GM10847 (cell line): ENCODE data around the gene NDEL1.

Source experiments
- POLR2A ChIP-seq: IDR thresholded peaks from 2 replicates; pipeline ENCODE4 v1.6.1; 2011; ENCODE audit not compliant: insufficient read length; ENCODE audit errors: extremely low read depth

Gene NDEL1

DNA sequence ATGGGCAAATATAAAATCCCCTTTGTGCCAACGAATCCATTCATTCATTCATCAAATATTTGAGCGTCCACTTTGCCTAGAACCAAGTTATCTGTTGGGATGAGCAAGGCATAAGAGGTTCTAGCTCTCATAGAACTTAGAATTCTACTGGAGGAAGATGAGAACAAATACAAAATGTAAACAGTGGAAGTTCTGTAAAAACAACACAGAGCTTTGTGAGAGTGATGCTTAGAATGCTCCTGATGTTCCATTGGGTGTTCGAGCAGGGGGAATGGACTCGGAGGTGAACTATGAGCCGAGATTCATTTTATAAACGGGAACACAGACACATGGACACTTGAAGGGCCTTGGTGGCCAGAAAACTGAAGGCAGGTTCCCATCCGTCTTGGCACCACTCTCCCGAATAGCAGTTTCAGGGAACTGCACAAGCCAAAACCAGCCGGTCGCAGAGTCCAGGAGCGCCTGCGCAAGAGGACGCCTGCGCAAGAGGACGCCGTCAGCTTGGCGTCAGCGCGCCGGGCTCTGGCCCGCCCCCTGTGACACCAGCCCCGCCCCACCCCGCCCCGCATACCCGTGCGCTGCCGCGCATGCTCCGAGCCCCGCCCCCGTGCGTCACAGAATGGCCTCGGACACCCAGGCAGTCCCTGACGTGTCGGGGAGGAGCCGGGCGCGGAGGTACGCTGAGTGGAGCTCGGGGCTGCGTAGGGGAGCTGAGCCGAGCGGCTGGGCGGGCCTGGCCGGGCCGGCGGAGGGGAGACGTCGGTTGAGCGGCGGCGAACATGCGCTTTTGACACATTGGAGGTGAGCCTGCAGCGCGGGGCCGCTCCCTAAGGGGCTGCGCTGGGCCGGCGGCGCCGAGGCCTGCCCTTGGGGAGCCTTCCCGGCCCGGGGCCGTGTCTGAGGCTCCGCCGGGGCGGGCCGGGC is at the start of gene NDEL1:
NDEL1 (plus strand) TSS at position 640 of the 924 bp plus-strand sequence. CDS start 8,388 bp downstream, outside the sequence.
- TF ChIP-seq POLR2A = peak; percentile 97

- TF ChIP-seq POLR2A = no peak
Measured at GRCh38 chr17:8386841-8387240, 48.8 kb upstream of the NDEL1 start.

DNA sequence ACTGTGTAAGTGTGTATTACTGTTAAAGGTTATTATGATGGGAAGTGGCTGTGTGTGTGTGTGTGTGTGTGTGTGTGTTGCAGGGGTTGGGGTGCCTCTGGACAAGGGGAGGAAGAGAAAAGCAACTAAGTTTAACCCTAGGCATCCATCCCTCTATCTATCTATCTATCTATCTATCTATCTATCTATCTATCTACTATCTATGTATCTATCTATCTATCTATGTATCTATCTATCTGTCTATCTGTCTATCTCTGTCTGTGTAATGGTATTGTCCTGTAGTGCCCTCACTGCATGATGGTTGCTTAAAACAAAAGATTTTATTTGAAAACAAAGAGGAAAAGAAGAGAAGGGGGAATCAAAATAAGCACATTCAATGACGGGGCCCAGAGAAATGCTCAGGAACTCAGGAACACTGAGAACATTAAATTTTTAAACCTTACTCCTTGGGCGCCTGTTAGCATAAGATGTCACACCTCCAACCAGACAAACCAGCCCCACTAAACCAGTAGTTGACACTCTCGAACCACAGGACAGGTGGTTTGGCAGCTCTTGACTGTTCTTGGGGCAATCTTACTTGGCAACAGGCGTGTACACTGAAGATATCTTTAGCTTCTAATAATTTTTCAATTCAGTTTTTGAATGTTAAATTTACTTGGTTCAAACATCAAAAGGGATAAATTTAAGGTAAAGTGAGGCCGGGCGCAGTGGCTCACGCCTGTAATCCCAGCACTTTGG is 47.6 kb upstream of the NDEL1 start:
- no peak for TF ChIP-seq POLR2A

- no peak for TF ChIP-seq POLR2A
Measured at GRCh38 chr17:8391711-8392110, 44.0 kb upstream of the NDEL1 start.

- TF ChIP-seq POLR2A = no peak
Measured at GRCh38 chr17:8392274-8392673, 43.4 kb upstream of the NDEL1 start.

- TF ChIP-seq POLR2A = no peak
Measured at GRCh38 chr17:8392674-8393469, 42.8 kb upstream of the NDEL1 start.

DNA sequence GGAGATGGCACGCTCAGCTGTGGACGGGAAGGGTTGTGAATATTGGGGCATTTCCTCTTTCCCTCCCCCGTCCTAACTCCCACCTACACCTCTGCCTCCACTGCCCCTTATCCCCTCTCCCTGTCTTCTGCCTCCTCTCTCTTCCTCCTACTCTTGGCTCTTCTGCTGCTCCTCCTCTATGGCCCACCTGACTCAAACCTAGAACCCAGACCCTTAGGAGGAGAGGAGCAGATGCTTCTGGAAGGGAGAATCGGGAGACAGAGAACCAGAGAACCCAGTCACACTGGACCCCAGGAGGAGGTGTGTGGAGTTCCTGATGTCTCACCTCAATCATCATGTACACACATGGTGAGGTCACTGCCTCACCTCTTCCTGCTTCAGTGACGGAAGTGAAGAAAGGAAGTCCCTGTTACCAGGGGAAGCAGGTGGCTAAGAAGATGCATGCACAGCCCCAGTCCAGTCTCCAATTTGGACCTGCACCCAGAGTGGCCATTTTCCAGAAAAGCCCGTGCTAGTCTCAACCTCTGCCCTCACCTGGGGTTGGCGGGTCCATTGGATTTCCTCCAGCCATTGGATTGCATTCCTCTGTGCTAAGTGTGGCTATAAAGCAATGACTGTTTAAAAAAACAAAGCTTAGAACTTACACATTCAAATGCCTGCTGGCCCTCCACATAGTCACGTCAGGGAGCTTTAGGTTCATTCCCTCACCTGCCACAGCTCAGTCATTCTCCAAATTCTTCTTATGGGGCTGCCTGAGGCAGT is 42.0 kb upstream of the NDEL1 start:
- TF ChIP-seq POLR2A = no peak

DNA sequence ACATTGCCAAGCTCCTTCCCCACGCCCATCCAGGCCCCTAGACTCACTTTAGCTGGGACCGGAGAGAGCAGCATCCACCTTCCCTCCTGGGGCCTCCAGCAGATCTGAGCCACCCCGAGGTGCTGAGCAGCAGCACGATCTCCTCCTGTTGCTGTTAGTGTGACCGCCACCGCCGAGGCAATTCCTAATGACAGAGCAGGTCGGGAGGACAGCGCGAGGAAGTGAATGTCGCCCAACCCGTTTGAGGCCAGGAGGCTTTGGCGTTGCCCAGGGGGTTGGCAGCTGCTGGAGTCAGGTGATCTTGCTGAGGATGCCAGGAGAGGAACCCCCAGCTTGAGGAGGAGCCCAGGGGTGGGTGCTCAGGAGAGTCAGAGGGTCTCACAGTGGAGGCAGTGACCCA is 38.0 kb upstream of the NDEL1 start, which contains the start of gene RNF222:
RNF222 (minus strand) TSS at position 192 of the 400 bp plus-strand sequence. CDS start 4,366 bp downstream, outside the sequence.
- no peak for TF ChIP-seq POLR2A

DNA sequence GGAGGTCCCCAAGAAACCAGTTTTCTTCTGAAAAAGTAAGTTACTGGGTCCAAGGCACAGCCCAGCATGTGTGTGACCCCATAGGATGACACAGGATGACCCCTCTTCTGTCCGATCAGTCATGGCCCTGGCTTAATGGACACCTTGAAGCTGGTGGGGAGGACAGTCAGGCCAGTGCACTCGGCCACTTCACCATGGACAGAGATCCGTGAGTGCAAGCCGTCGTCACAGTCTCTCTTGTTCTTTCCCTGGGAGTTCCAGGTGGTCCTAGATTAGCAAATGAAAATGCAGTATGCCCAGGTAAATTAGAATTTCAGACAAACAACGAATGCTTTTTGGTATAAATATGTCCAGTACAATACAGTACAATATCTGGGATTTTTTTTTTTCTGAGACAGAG is 36.7 kb upstream of the NDEL1 start:
- no peak for TF ChIP-seq POLR2A

GRCh38 chr17:8401107-8401506 is 34.6 kb upstream of the NDEL1 start:
- TF ChIP-seq POLR2A = no peak

DNA sequence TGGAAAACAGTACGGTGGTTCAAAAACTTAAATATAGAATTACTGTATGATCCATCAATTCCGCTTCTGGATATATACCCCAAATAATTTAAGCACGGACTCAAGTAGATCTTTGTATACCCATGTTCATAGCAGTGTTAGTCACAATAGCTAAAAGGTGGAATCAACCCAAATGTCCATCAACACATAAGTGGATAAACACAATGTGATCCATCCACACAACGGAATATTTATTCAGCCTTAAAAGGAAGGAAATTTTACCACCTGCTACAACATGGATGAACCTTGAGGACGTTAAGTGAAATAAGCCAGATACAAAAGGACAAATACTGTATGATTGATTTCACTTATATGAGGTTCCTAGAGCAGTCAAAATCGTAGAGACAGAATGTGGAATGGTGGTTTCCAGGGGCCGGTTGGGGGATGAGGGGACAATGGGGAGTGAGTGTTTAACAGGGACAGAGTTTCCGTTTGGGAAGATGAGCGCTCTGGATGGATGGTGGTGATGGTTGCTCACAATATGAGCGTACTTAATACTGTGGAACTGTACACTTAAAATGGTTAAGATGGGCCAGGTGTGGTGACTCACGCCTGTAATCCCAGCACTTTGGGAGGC is 32.7 kb upstream of the NDEL1 start:
- no peak for TF ChIP-seq POLR2A

DNA sequence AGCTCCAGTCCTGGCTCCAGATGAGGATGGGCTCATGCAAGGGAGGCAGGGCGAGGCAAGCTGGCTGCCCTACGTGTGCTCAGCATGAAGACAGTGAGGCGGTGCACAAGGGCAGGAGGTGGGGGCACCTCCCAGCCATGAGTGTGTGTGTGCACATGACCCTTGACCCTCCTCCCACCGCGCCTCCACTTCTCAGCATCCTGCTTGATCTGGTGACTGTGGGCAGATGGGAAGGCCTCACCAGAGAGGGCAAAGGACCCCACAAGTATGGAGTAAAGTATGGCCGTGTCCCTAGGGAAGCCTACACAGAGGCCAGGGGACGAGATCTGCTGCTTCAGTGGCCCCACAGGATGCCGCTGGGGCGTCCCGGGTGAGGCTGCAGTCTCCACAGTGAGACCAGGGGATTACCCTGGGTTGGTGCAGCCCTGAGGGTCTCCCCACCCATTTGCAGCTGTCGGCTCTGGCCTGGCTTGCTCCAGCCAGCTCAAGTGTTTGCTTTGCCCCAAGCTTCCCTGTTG is 30.1 kb upstream of the NDEL1 start:
- no peak for TF ChIP-seq POLR2A

GRCh38 chr17:8406174-8406573 is 29.5 kb upstream of the NDEL1 start:
- TF ChIP-seq POLR2A = no peak

DNA sequence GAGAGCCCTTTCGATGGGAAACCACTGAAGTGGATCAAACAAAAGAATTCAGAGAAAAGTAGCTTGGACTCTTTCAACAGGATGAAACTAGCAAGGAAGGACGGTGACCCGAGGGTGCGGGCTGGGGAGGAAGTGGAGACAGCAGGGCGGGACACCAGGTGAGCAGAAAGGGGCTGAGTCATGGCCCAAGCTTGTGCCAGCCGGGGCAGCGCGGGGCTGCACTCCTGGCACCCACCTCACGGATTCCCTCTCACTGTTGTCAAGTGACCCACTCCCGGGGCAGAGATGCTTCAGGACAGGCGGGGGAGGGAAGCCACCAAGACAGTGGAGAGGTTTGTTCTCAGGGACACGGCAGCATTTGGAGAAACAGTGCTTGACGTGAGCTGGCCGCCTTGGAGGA is 27.3 kb upstream of the NDEL1 start:
- no peak for TF ChIP-seq POLR2A
